MM.1S (cell line): ENCODE measurements around the gene PRTN3.

ENCODE experiments used
- DNase-seq: peaks from one replicate; pipeline ENCODE4 v3.0.0-alpha.2; 2015
- H2AFZ ChIP-seq: fragments of 300-600 bp; sonication (generic); 2 replicates; pipeline ENCODE4 v1.6.0; 2016; ENCODE audit warnings: antibody characterized with exemption, low read length
- H3F3A ChIP-seq: fragments of 300-600 bp; sonication (generic); 2 replicates; pipeline ENCODE4 v1.6.1; 2016; ENCODE audit warnings: mild to moderate bottlenecking, antibody characterized with exemption, low read length, moderate library complexity, mixed read lengths; ENCODE audit not compliant: insufficient read depth
- H3K27ac ChIP-seq: fragments of 300-600 bp; sonication (generic); 2 replicates; pipeline ENCODE4 v1.5.1; 2016; ENCODE audit warnings: mild to moderate bottlenecking, low read length
- H3K27me3 ChIP-seq: fragments of 300-600 bp; sonication (generic); replicated peaks from 2 replicates; pipeline ENCODE4 v1.6.0; 2016; ENCODE audit warnings: low read length; ENCODE audit not compliant: insufficient read depth
- H3K36me3 ChIP-seq: fragments of 300-600 bp; sonication (generic); replicated peaks from 2 replicates; pipeline ENCODE4 v1.6.1; 2016; ENCODE audit warnings: mild to moderate bottlenecking, low read length, mixed read lengths; ENCODE audit not compliant: insufficient read depth
- H3K4me1 ChIP-seq: fragments of 300-600 bp; sonication (generic); 2 replicates; pipeline ENCODE4 v1.6.1; 2016; ENCODE audit warnings: low read length, mixed read lengths
- H3K4me2 ChIP-seq: fragments of 300-600 bp; sonication (generic); 2 replicates; pipeline ENCODE4 v1.6.0; 2016; ENCODE audit warnings: low read depth, low read length
- H3K4me3 ChIP-seq: fragments of 300-600 bp; sonication (generic); 2 replicates; pipeline ENCODE4 v1.5.1; 2016; ENCODE audit warnings: low read length, mixed read lengths
- H3K79me2 ChIP-seq: fragments of 300-600 bp; sonication (generic); 2 replicates; pipeline ENCODE4 v1.6.1; 2016; ENCODE audit warnings: mixed run types, low read length, mixed read lengths
- H3K9ac ChIP-seq: fragments of 300-600 bp; sonication (generic); 2 replicates; pipeline ENCODE4 v1.6.1; 2016; ENCODE audit warnings: low read length, mixed read lengths
- H3K9me2 ChIP-seq: fragments of 300-600 bp; sonication (generic); replicated peaks from 2 replicates; pipeline ENCODE4 v1.6.1; 2016; ENCODE audit warnings: mild to moderate bottlenecking, low read length, mixed read lengths; ENCODE audit not compliant: insufficient read depth
- H3K9me3 ChIP-seq: fragments of 300-600 bp; sonication (generic); replicated peaks from 2 replicates; pipeline ENCODE4 v1.6.1; 2016; ENCODE audit warnings: mild to moderate bottlenecking, low read length, mixed read lengths; ENCODE audit not compliant: insufficient read depth
- H4K20me1 ChIP-seq: fragments of 300-600 bp; sonication (generic); 2 replicates; pipeline ENCODE4 v1.6.1; 2016; ENCODE audit warnings: mild to moderate bottlenecking, low read length, moderate library complexity, mixed read lengths; ENCODE audit not compliant: insufficient read depth
- CTCF ChIP-seq: fragments of 300-600 bp; sonication (generic); IDR thresholded peaks from 2 replicates; pipeline ENCODE4 v1.5.1; 2016; ENCODE audit warnings: antibody characterized with exemption, low read length, mixed read lengths
- EZH2 ChIP-seq: fragments of 300-600 bp; sonication (generic); optimal IDR thresholded peaks from 2 replicates; pipeline ENCODE3; 2017; ENCODE audit warnings: low read depth, mild to moderate bottlenecking, antibody characterized with exemption, low read length, mixed read lengths
- EZH2phosphoT487 ChIP-seq: fragments of 300-600 bp; sonication (generic); IDR thresholded peaks from 2 replicates; pipeline ENCODE4 v1.6.1; 2018; ENCODE audit warnings: antibody characterized with exemption, low read length

The PRTN3 gene

GRCh38 chr19:803099-803561 is 37.7 kb upstream of the PRTN3 start:
- no peak for TF ChIP-seq EZH2phosphoT487
- TF ChIP-seq CTCF = no peak
- Histone ChIP-seq H3K4me1 (peaks cover 9% of the 10 kb centered on the region), H3K9ac (no peak overlapping the region), H3K27me3 (no peaks in the 10 kb centered on the region), H3K27ac (no peak overlapping the region), H3K4me2 (no peak overlapping the region), H4K20me1 (peaks cover 78% of the 10 kb centered on the region), H3K36me3 (peaks cover 78% of the 10 kb centered on the region), H3K9me2 (no peaks in the 10 kb centered on the region), H3K4me3 (no peak overlapping the region), H3K79me2 (peaks cover 100% of the 10 kb centered on the region), H3F3A (no peaks in the 10 kb centered on the region), H3K9me3 (no peaks in the 10 kb centered on the region), H2AFZ (no peak overlapping the region)
- no peak for DNase-seq

- Histone ChIP-seq H3K9ac (no peak overlapping the region), H3F3A (no peaks in the 10 kb centered on the region), H2AFZ (no peak overlapping the region), H3K4me3 (no peak overlapping the region), H3K27me3 (no peaks in the 10 kb centered on the region), H4K20me1 (peaks cover 72% of the 10 kb centered on the region), H3K79me2 (peaks cover 100% of the 10 kb centered on the region), H3K4me2 (no peak overlapping the region), H3K4me1 (peaks cover 8% of the 10 kb centered on the region), H3K9me2 (no peaks in the 10 kb centered on the region), H3K36me3 (peaks cover 84% of the 10 kb centered on the region), H3K9me3 (no peaks in the 10 kb centered on the region), H3K27ac (no peak overlapping the region)
- TF ChIP-seq EZH2 (no peak), CTCF (no peak), EZH2phosphoT487 (no peak)
- no peak for DNase-seq
Measured at GRCh38 chr19:803686-804418, 36.9 kb upstream of the PRTN3 start.

- Histone ChIP-seq H2AFZ (no peak overlapping the region), H4K20me1 (peaks cover 64% of the 10 kb centered on the region), H3K4me1 (peaks cover 1% of the 10 kb centered on the region), H3K27me3 (no peaks in the 10 kb centered on the region), H3K27ac (no peak overlapping the region), H3F3A (0 out of 2 replicates have a peak, but pooled peaks cover under 1% of the 10 kb centered on the region), H3K79me2 (peaks cover 98% of the 10 kb centered on the region), H3K36me3 (peaks cover 81% of the 10 kb centered on the region), H3K4me3 (no peak overlapping the region), H3K4me2 (no peak overlapping the region), H3K9me3 (no peaks in the 10 kb centered on the region), H3K9ac (no peak overlapping the region), H3K9me2 (no peaks in the 10 kb centered on the region)
- DNase-seq = no peak
- no peak for TF ChIP-seq EZH2phosphoT487
- no peak for TF ChIP-seq CTCF
Measured at GRCh38 chr19:804419-805165, 36.2 kb upstream of the PRTN3 start.
